ENCODE results near the gene ORC3.
A peak's percentile ranks its signal among the peaks of the same experiment; 100 is the strongest.
"Not testable (repeated sequence)": the region's sequence is repeated elsewhere in the genome, so short reads cannot be mapped to it uniquely, and the experiment has no call there.

ORC3 gene

DNA sequence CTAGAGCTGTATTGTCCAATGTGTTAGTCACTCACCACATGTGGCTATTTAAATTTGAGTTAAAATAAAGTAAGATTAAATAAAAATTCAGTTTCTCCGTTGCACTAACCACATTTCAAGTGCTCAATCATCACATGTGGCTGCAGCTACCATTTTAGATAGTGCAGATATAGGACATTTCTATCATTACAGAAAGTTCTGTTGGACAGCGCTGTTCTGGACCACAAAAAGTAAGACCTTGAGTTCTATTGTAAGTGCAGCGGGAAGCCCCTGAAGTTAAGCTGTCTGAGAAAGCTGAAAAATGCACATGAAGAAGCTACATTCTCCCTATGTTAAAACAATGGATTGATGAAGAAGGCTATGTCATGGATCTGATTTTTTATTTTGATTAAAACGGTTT lies 1.1 kb downstream of the ORC3 start:
- DNase-seq (ENCODE audit: low read depth): peak; percentile 12
- H3K4me3 ChIP-seq (ENCODE audit: low read depth, low read length): peak overlapping the region; percentile 97
- TF ChIP-seq, protein P1, sequence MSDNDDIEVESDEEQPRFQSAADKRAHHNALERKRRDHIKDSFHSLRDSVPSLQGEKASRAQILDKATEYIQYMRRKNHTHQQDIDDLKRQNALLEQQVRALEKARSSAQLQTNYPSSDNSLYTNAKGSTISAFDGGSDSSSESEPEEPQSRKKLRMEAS (IDR thresholded peaks at IDR 0.05; ENCODE audit: low read depth, low read length): no peak
- TF ChIP-seq MYC (IDR thresholded peaks at IDR 0.05; ENCODE audit: low read depth, low read length): no peak

DNA sequence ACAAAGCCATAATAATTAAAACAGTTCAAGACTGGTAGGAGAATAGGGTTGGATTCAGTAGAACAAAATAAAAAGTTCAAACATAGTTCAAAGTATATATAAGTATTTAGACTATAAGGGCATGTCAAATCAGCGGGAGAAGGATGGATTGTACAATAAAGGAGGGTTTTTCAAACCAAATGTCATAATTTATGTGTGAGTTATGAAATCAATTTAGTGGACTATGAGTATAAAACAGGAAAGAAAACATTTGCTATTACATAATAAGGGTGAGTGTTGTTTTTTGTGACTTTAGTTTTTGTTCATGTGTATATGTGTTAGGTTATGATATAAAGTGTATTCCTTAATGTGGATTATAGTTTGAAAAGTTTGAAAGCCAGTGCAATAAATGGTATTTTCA lies 10.6 kb downstream of the ORC3 start:
- peak; percentile 43 for DNase-seq (ENCODE audit: low read depth)
- H3K4me3 ChIP-seq (ENCODE audit: low read depth, low read length): no peak overlapping the region
- TF ChIP-seq POLR2A (IDR thresholded peaks at IDR 0.05; ENCODE audit: extremely low read depth, insufficient read length): no peak
- TF ChIP-seq, protein P2, sequence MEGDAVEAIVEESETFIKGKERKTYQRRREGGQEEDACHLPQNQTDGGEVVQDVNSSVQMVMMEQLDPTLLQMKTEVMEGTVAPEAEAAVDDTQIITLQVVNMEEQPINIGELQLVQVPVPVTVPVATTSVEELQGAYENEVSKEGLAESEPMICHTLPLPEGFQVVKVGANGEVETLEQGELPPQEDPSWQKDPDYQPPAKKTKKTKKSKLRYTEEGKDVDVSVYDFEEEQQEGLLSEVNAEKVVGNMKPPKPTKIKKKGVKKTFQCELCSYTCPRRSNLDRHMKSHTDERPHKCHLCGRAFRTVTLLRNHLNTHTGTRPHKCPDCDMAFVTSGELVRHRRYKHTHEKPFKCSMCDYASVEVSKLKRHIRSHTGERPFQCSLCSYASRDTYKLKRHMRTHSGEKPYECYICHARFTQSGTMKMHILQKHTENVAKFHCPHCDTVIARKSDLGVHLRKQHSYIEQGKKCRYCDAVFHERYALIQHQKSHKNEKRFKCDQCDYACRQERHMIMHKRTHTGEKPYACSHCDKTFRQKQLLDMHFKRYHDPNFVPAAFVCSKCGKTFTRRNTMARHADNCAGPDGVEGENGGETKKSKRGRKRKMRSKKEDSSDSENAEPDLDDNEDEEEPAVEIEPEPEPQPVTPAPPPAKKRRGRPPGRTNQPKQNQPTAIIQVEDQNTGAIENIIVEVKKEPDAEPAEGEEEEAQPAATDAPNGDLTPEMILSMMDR (IDR thresholded peaks at IDR 0.05; ENCODE audit: low read depth, low read length): no peak
- TF ChIP-seq, protein P1 (IDR thresholded peaks at IDR 0.05; ENCODE audit: low read depth, low read length): no peak

DNA sequence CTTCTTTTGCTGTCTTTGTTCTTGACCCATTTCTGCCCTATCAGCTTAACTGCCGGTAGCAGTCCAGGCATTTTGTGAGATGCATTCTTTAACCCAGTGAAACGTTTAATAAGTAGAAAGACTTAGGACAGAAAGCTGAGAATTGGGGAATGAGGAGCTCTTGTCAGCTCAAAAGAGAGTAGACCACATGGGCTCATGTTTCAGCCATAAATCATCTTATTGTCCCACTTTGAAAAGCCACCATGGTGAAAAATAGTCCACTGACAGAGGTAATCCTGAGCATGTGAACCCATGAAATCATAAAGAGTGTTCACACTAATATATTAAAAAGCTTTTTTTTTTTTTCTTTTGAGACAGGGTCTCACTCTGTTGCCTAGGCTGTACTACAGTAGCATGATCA lies 16.3 kb downstream of the ORC3 start:
- H3K4me3 ChIP-seq (ENCODE audit: low read depth, low read length): no peak overlapping the region
- TF ChIP-seq POLR2A (IDR thresholded peaks at IDR 0.05; ENCODE audit: extremely low read depth, insufficient read length): no peak
- TF ChIP-seq, protein P2 (IDR thresholded peaks at IDR 0.05; ENCODE audit: low read depth, low read length): no peak
- TF ChIP-seq, protein P1 (IDR thresholded peaks at IDR 0.05; ENCODE audit: low read depth, low read length): no peak
- no peak for TF ChIP-seq MYC (IDR thresholded peaks at IDR 0.05; ENCODE audit: low read depth, low read length)
- DNase-seq (ENCODE audit: low read depth): no peak

DNA sequence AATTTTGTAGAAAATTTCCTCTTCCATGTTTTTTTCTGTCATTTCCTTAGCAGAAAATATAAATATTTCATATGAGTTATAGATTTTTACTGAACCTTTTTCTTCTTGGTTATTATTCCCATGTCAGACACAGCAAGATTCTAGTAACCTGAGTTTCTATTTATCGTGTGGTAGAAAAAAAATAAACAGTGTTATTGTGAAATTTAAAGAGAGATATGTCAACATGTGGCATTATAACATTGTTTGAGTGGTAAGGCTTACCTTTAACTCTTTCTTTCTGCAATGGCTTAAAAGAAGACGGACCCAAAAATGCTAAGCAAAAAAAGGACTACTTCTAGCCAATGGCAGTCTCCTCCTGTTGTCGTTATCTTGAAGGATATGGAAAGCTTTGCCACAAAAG lies 18.9 kb downstream of the ORC3 start:
- no peak overlapping the region for H3K4me3 ChIP-seq (ENCODE audit: low read depth, low read length)
- TF ChIP-seq, protein P2 (IDR thresholded peaks at IDR 0.05; ENCODE audit: low read depth, low read length): no peak
- TF ChIP-seq MYC (IDR thresholded peaks at IDR 0.05; ENCODE audit: low read depth, low read length): no peak
- no peak for TF ChIP-seq POLR2A (IDR thresholded peaks at IDR 0.05; ENCODE audit: extremely low read depth, insufficient read length)
- TF ChIP-seq, protein P1 (IDR thresholded peaks at IDR 0.05; ENCODE audit: low read depth, low read length): no peak
- no peak for DNase-seq (ENCODE audit: low read depth)

DNA sequence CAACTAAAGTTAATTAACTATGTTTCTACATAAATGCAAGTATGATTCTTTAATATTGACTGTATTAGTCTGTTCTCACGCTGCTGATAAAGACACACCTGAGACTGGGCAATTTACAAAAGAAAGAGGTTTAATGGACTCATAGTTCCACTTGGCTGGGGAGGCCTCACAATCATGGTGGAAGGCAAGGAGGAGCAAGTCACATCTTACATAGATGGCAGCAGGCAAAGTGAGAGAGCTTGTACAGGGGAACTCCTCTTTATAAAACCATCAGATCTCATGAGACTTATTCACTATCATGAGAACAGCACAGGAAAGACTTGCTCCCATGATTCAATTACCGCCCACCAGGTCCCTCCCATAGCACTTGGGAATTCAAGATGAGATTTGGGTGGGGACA lies 23.1 kb downstream of the ORC3 start:
- not testable (repeated sequence) for DNase-seq (ENCODE audit: low read depth); H3K4me3 ChIP-seq (ENCODE audit: low read depth, low read length)

DNA sequence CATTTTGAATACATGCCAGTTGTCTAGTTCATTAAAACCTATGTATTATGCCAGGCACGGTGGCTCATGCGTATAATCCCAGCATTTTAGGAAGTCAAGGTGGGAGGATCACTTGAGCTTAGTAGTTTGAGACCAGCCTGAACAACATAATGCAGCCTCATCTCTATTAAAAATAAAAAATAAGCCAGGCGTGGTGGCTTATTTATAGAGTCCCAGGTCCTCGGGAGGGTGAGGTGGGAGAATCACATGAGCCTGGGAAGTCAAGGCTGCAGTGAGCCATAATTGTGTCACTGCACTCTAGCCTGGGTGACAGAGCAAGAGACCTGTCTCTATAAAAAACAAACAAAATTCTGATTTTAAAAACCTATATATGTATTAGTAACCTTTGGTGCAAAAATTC lies 27.5 kb downstream of the ORC3 start:
- TF ChIP-seq, protein P1 (IDR thresholded peaks at IDR 0.05; ENCODE audit: low read depth, low read length): no peak
- TF ChIP-seq, protein P2 (IDR thresholded peaks at IDR 0.05; ENCODE audit: low read depth, low read length): no peak
- TF ChIP-seq MYC (IDR thresholded peaks at IDR 0.05; ENCODE audit: low read depth, low read length) (no peak), POLR2A (IDR thresholded peaks at IDR 0.05; ENCODE audit: extremely low read depth, insufficient read length) (no peak)
- DNase-seq (ENCODE audit: low read depth): no peak
- no peak overlapping the region for H3K4me3 ChIP-seq (ENCODE audit: low read depth, low read length)

DNA sequence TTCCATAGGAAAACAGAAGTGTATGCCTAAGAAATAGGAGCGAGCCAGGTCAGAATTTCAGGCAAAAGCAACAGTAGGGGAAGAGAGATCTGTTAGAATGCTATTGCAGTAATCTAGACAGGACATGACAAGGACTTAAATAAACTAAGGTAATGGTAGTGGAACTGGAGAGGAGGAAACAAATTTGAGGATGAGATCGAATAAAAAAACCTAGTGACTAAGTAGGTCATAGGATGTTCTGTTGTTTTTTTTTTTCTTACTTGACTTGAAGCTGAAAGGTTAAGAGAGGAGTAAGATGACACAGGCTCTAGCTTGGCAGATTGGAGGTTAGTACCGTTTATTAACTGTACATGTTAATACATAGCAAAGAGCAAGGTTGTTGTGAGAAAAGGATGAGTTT lies 28.6 kb downstream of the ORC3 start:
- TF ChIP-seq, protein P2 (IDR thresholded peaks at IDR 0.05; ENCODE audit: low read depth, low read length): no peak
- TF ChIP-seq, protein P1 (IDR thresholded peaks at IDR 0.05; ENCODE audit: low read depth, low read length): no peak
- TF ChIP-seq POLR2A (IDR thresholded peaks at IDR 0.05; ENCODE audit: extremely low read depth, insufficient read length): no peak
- no peak for DNase-seq (ENCODE audit: low read depth)
- no peak overlapping the region for H3K4me3 ChIP-seq (ENCODE audit: low read depth, low read length)

Data from NB4 (cell line).